GM12878 (cell line): ENCODE results near the gene PTGS1. TPM values are rescaled to one million over a fixed set of nuclear protein-coding genes. Genes with fewer than 3 reads are reported as not detected.

Source experiments
- RELB ChIP-seq: fragments of 450-650 bp; IDR thresholded peaks from 2 replicates; pipeline ENCODE4 v1.6.1; 2017; ENCODE audit warnings: low read depth, mild to moderate bottlenecking, moderate library complexity
- ZBTB11 ChIP-seq: fragments of 450-650 bp; formaldehyde crosslinking; IDR thresholded peaks from 2 replicates; pipeline ENCODE4 v1.5.0; 2022; ENCODE audit warnings: mild to moderate bottlenecking, missing genetic modification characterization
- polyA plus RNA-seq, 11 experiments: library from polyadenylated mRNA; depleted of rRNA in 4 of 11; unstranded in 6 of 11; stranded (reverse) in 5 of 11; fragments of >200 nt; fragmentation: Nextera tagmentation in 4 of 11; fragmentation: Illumina TruSeq in 1 of 11; extraction: Ambion mirVana in 4 of 11; extraction: Trizol in 1 of 11; gene quantifications; 1 replicate in 1 of 11; 2 replicates in 10 of 11; pipeline versions ENCODE4 v1.2.1 to v1.2.3, GENCODE V29; 2011 to 2016; ENCODE audit warnings: inconsistent platforms in 2 of 11, missing spikeins in 2 of 11, low read depth in 1 of 11
- total RNA-seq, 4 experiments: library from RNA; depleted of rRNA in 3 of 4; stranded (reverse); fragments of >200 nt in 3 of 4; fragmentation: Illumina TruSeq in 1 of 4; extraction: Trizol in 1 of 4; gene quantifications; 2 replicates each; pipeline versions ENCODE4 v1.2.1 to v1.2.3, GENCODE V29; 2013 to 2021
- TF ChIP-seq, protein P1 (sequence below): IDR thresholded peaks from 2 replicates; pipeline ENCODE4 v1.6.1; 2012; ENCODE audit warnings: improper control_type of control experiment, low read depth, low read length; ENCODE audit not compliant: insufficient replicate concordance

Gene PTGS1
- total and polyA plus RNA-seq, 10 of the 15 experiments (the other 5 are each of a cell fraction or from before 2014, with no cell fraction given) = 0.16 to 2.8 (median 0.96) TPM

DNA sequence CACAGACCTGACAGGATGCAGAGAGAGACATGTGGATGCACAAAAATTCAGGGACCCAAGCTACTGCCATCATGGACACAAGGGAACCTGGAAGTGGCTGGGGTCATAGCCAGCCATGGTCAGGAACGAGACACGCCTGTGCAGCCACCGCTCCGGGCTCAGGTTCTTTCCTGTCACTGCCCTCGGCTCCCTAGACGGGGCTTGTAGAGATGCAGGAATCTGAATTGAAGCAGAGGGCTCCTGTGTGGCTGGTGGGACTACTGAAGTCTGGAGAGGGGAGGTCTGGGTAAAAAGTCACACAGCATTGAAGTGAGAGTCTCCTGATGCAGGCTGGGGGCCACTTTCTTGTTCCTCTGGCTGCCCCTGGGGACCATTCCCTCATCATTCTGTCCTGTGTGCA is 32.3 kb upstream of the PTGS1 start (continued):
- TF ChIP-seq, protein P1, sequence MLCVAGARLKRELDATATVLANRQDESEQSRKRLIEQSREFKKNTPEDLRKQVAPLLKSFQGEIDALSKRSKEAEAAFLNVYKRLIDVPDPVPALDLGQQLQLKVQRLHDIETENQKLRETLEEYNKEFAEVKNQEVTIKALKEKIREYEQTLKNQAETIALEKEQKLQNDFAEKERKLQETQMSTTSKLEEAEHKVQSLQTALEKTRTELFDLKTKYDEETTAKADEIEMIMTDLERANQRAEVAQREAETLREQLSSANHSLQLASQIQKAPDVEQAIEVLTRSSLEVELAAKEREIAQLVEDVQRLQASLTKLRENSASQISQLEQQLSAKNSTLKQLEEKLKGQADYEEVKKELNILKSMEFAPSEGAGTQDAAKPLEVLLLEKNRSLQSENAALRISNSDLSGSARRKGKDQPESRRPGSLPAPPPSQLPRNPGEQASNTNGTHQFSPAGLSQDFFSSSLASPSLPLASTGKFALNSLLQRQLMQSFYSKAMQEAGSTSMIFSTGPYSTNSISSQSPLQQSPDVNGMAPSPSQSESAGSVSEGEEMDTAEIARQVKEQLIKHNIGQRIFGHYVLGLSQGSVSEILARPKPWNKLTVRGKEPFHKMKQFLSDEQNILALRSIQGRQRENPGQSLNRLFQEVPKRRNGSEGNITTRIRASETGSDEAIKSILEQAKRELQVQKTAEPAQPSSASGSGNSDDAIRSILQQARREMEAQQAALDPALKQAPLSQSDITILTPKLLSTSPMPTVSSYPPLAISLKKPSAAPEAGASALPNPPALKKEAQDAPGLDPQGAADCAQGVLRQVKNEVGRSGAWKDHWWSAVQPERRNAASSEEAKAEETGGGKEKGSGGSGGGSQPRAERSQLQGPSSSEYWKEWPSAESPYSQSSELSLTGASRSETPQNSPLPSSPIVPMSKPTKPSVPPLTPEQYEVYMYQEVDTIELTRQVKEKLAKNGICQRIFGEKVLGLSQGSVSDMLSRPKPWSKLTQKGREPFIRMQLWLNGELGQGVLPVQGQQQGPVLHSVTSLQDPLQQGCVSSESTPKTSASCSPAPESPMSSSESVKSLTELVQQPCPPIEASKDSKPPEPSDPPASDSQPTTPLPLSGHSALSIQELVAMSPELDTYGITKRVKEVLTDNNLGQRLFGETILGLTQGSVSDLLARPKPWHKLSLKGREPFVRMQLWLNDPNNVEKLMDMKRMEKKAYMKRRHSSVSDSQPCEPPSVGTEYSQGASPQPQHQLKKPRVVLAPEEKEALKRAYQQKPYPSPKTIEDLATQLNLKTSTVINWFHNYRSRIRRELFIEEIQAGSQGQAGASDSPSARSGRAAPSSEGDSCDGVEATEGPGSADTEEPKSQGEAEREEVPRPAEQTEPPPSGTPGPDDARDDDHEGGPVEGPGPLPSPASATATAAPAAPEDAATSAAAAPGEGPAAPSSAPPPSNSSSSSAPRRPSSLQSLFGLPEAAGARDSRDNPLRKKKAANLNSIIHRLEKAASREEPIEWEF = no peak
- no peak for TF ChIP-seq RELB
- TF ChIP-seq ZBTB11 (CRISPR knock-in tag) = no peak
